GM21737 (cell line): Measurements from ENCODE around the gene MZT2A.
"Not testable (repeated sequence)": the region's sequence is repeated elsewhere in the genome, so short reads cannot be mapped to it uniquely, and the experiment has no call there.

ENCODE experiments used
- ATAC-seq: cut with Tn5 transposase; IDR thresholded peaks from one replicate; pipeline ENCODE4 v1.9.1; 2021; ENCODE audit warnings: mild to moderate bottlenecking, moderate library complexity; ENCODE audit not compliant: unreplicated experiment

The MZT2A gene

GRCh38 chr2:131521524-131521923 is 29.3 kb upstream of the MZT2A start:
- ATAC-seq: not testable (repeated sequence)

- no peak for ATAC-seq
These were observed 28.3 kb upstream of the MZT2A start for GRCh38 chr2:131520526-131520925.

GRCh38 chr2:131519871-131520470 is 27.8 kb upstream of the MZT2A start:
- not testable (repeated sequence) for ATAC-seq

- no peak for ATAC-seq
These were observed 27.3 kb upstream of the MZT2A start for GRCh38 chr2:131519466-131519865.

- ATAC-seq: not testable (repeated sequence)
These were observed 26.3 kb upstream of the MZT2A start for GRCh38 chr2:131518531-131518930.

GRCh38 chr2:131517856-131518255 is 25.7 kb upstream of the MZT2A start:
- ATAC-seq: not testable (repeated sequence)

GRCh38 chr2:131517106-131517831 is 25.1 kb upstream of the MZT2A start:
- no peak for ATAC-seq

- not testable (repeated sequence) for ATAC-seq
These were observed 24.4 kb upstream of the MZT2A start for GRCh38 chr2:131516621-131517020.

- no peak for ATAC-seq
These were observed 23.8 kb upstream of the MZT2A start for GRCh38 chr2:131516011-131516410.

- ATAC-seq: not testable (repeated sequence)
These were observed 23.0 kb upstream of the MZT2A start for GRCh38 chr2:131515235-131515634.

- peak; percentile 64 for ATAC-seq
These were observed 22.4 kb upstream of the MZT2A start for GRCh38 chr2:131514408-131515166.

GRCh38 chr2:131511969-131512870 is 20.0 kb upstream of the MZT2A start:
- ATAC-seq: not testable (repeated sequence)

- not testable (repeated sequence) for ATAC-seq
These were observed 19.2 kb upstream of the MZT2A start for GRCh38 chr2:131511291-131511968.

GRCh38 chr2:131509615-131510014 is 17.4 kb upstream of the MZT2A start:
- ATAC-seq: no peak

- ATAC-seq: not testable (repeated sequence)
These were observed 12.0 kb upstream of the MZT2A start for GRCh38 chr2:131504082-131504750.

- not testable (repeated sequence) for ATAC-seq
These were observed 11.4 kb upstream of the MZT2A start for GRCh38 chr2:131503587-131503986.

- peak; percentile 65 for ATAC-seq
These were observed 6.2 kb upstream of the MZT2A start for GRCh38 chr2:131498321-131498973.

GRCh38 chr2:131495506-131495905 is 3.3 kb upstream of the MZT2A start:
- not testable (repeated sequence) for ATAC-seq
